HepG2 (cell line): Measurements from ENCODE around the gene CIB2. TPM values are rescaled to one million over a fixed set of nuclear protein-coding genes. Genes with fewer than 3 reads are reported as not detected.

ENCODE experiments used
- CHCHD3 ChIP-seq: sonication (generic); formaldehyde crosslinking; IDR thresholded peaks from 2 replicates; pipeline ENCODE4 v1.8.0; 2022; ENCODE audit warnings: mild to moderate bottlenecking, missing genetic modification reagents, moderate library complexity
- ELF1 ChIP-seq: sonication (generic); formaldehyde crosslinking; IDR thresholded peaks from 2 replicates; pipeline ENCODE4 v1.4.0; 2020; ENCODE audit warnings: missing genetic modification reagents
- FOXJ3 ChIP-seq: sonication (generic); formaldehyde crosslinking; IDR thresholded peaks from 2 replicates; pipeline ENCODE4 v1.4.0; 2020; ENCODE audit warnings: missing genetic modification reagents, mild to moderate bottlenecking, borderline replicate concordance
- KAT2B ChIP-seq: fragments of 150-350 bp; IDR thresholded peaks from 2 replicates; pipeline ENCODE4 v1.6.1; 2014; ENCODE audit warnings: low read depth, low read length, borderline replicate concordance
- MAF1 ChIP-seq: sonication (generic); formaldehyde crosslinking; IDR thresholded peaks from 2 replicates; pipeline ENCODE4 v1.5.0; 2020; ENCODE audit warnings: missing genetic modification reagents, borderline replicate concordance
- MEF2D ChIP-seq: sonication (generic); formaldehyde crosslinking; IDR thresholded peaks from 2 replicates; pipeline ENCODE4 v1.5.1; 2020; ENCODE audit warnings: mild to moderate bottlenecking, missing genetic modification reagents
- MEIS1 ChIP-seq: sonication (generic); formaldehyde crosslinking; IDR thresholded peaks from 2 replicates; pipeline ENCODE4 v1.9.0; 2021; ENCODE audit warnings: mild to moderate bottlenecking, missing genetic modification reagents, moderate library complexity, borderline replicate concordance
- RFXAP ChIP-seq: sonication (generic); formaldehyde crosslinking; IDR thresholded peaks from 2 replicates; pipeline ENCODE4 v1.4.0; 2020; ENCODE audit warnings: missing genetic modification reagents, borderline replicate concordance
- THAP8 ChIP-seq: sonication (generic); formaldehyde crosslinking; IDR thresholded peaks from 2 replicates; pipeline ENCODE4 v1.5.1; 2020; ENCODE audit warnings: missing genetic modification reagents, mild to moderate bottlenecking, borderline replicate concordance
- TOPORS ChIP-seq: sonication (generic); formaldehyde crosslinking; IDR thresholded peaks from 2 replicates; pipeline ENCODE4 v1.8.0; 2023; ENCODE audit warnings: mild to moderate bottlenecking, missing genetic modification reagents
- U2AF1 ChIP-seq: fragments of 200-400 bp; formaldehyde crosslinking; optimal IDR thresholded peaks from 2 replicates; pipeline ENCODE3; 2017; ENCODE audit warnings: mild to moderate bottlenecking, low read depth, low read length
- UBTF ChIP-seq: sonication (generic); formaldehyde crosslinking; IDR thresholded peaks from 2 replicates; pipeline ENCODE4 v1.4.0; 2020; ENCODE audit warnings: mild to moderate bottlenecking, missing genetic modification reagents
- WIZ ChIP-seq: sonication (generic); formaldehyde crosslinking; IDR thresholded peaks from 2 replicates; pipeline ENCODE4 v1.5.1; 2020; ENCODE audit warnings: mild to moderate bottlenecking, missing genetic modification reagents
- YY1 ChIP-seq: IDR thresholded peaks from 2 replicates; pipeline ENCODE4 v1.6.1; 2011; ENCODE audit warnings: low read length, low read depth, moderate library complexity, mild to moderate bottlenecking; ENCODE audit not compliant: insufficient read depth, insufficient replicate concordance
- ZNF235 ChIP-seq: sonication (generic); formaldehyde crosslinking; IDR thresholded peaks from 2 replicates; pipeline ENCODE4 v1.8.1; 2023; ENCODE audit warnings: mild to moderate bottlenecking, missing genetic modification reagents, borderline replicate concordance
- ZNF329 ChIP-seq: sonication (generic); formaldehyde crosslinking; IDR thresholded peaks from 2 replicates; pipeline ENCODE4 v1.9.0; 2021; ENCODE audit warnings: low read depth, mild to moderate bottlenecking, missing genetic modification reagents
- ZNF383 ChIP-seq: sonication (generic); formaldehyde crosslinking; IDR thresholded peaks from 2 replicates; pipeline ENCODE4 v1.4.0; 2020; ENCODE audit warnings: missing genetic modification reagents, mild to moderate bottlenecking, borderline replicate concordance
- ZNF546 ChIP-seq: sonication (generic); formaldehyde crosslinking; conservative IDR thresholded peaks from 2 replicates; pipeline ENCODE4 v1.8.1; 2023; ENCODE audit warnings: mild to moderate bottlenecking, missing genetic modification reagents
- ZNF570 ChIP-seq: sonication (generic); formaldehyde crosslinking; IDR thresholded peaks from 2 replicates; pipeline ENCODE4 v1.4.0; 2020; ENCODE audit warnings: mild to moderate bottlenecking, missing genetic modification reagents, borderline replicate concordance
- ZNF660 ChIP-seq: sonication (generic); formaldehyde crosslinking; IDR thresholded peaks from 2 replicates; pipeline ENCODE4 v1.5.1; 2020; ENCODE audit warnings: mild to moderate bottlenecking, low read depth, missing genetic modification reagents, borderline replicate concordance
- polyA plus RNA-seq, 8 experiments: library from polyadenylated mRNA; depleted of rRNA in 3 of 8; stranded (reverse) in 7 of 8; unstranded in 1 of 8; fragments of >200 nt; fragmentation: Illumina TruSeq in 4 of 8; extraction: Trizol in 4 of 8; gene quantifications; 2 replicates each; pipeline versions ENCODE4 v1.2.1 to v1.2.3, GENCODE V29; 2011 to 2016; ENCODE audit warnings: low read depth in 4 of 8, missing spikeins in 1 of 8, mixed read lengths in 1 of 8; ENCODE audit not compliant: insufficient read depth in 1 of 8
- total RNA-seq, 5 experiments: library from RNA; depleted of rRNA; stranded (reverse); fragments of >200 nt; fragmentation: Illumina TruSeq; extraction: Trizol; gene quantifications; 2 replicates each; pipeline ENCODE4 v1.2.3, GENCODE V29; 2016; ENCODE audit warnings: low read depth in 1 of 5
- TF ChIP-seq, protein P1 (sequence below): sonication (generic); formaldehyde crosslinking; conservative IDR thresholded peaks from 2 replicates; pipeline ENCODE4 v1.4.0; 2020; ENCODE audit warnings: missing genetic modification reagents
- TF ChIP-seq, protein P2 (sequence below): sonication (generic); formaldehyde crosslinking; conservative IDR thresholded peaks from 2 replicates; pipeline ENCODE4 v1.8.1; 2023; ENCODE audit warnings: missing genetic modification reagents

Gene CIB2
- total and polyA plus RNA-seq, 2 of the 13 experiments (the other 11 are each of a cell fraction or from before 2014, with no cell fraction given), result 1.4 to 1.5 TPM

GRCh38 chr15:78149068-78149804 is 18.0 kb upstream of the CIB2 start, which contains the start of gene IDH3A (continued):
- TF ChIP-seq ZNF660 (CRISPR knock-in tag) (no peak), RFXAP (CRISPR knock-in tag) (0 out of 2 replicates have a peak, but pooled peaks have one; percentile 46), ZNF235 (CRISPR knock-in tag) (no peak), MAF1 (CRISPR knock-in tag) (0 out of 2 replicates have a peak, but pooled peaks have one; percentile 37), YY1 (peak; percentile 25), MEIS1 (CRISPR knock-in tag) (no peak), FOXJ3 (CRISPR knock-in tag) (no peak), UBTF (CRISPR knock-in tag) (peak; percentile 90; the same call in 1 of the 2 replicates), KAT2B (no peak), WIZ (no peak), MEF2D (CRISPR knock-in tag) (0 out of 2 replicates have a peak, but pooled peaks have one; percentile 19), ELF1 (CRISPR knock-in tag) (peak; percentile 90), ZNF383 (CRISPR knock-in tag) (no peak), ZNF570 (no peak), THAP8 (CRISPR knock-in tag) (no peak), ZNF329 (peak; percentile 29; the same call in 1 of the 2 replicates), TOPORS (CRISPR knock-in tag) (no peak), U2AF1 (no peak), ZNF546 (CRISPR knock-in tag) (no peak), CHCHD3 (CRISPR knock-in tag) (peak; percentile 57; the same call in 1 of the 2 replicates)
- TF ChIP-seq, protein P1, sequence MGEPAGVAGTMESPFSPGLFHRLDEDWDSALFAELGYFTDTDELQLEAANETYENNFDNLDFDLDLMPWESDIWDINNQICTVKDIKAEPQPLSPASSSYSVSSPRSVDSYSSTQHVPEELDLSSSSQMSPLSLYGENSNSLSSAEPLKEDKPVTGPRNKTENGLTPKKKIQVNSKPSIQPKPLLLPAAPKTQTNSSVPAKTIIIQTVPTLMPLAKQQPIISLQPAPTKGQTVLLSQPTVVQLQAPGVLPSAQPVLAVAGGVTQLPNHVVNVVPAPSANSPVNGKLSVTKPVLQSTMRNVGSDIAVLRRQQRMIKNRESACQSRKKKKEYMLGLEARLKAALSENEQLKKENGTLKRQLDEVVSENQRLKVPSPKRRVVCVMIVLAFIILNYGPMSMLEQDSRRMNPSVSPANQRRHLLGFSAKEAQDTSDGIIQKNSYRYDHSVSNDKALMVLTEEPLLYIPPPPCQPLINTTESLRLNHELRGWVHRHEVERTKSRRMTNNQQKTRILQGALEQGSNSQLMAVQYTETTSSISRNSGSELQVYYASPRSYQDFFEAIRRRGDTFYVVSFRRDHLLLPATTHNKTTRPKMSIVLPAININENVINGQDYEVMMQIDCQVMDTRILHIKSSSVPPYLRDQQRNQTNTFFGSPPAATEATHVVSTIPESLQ, result no peak
- TF ChIP-seq, protein P2, sequence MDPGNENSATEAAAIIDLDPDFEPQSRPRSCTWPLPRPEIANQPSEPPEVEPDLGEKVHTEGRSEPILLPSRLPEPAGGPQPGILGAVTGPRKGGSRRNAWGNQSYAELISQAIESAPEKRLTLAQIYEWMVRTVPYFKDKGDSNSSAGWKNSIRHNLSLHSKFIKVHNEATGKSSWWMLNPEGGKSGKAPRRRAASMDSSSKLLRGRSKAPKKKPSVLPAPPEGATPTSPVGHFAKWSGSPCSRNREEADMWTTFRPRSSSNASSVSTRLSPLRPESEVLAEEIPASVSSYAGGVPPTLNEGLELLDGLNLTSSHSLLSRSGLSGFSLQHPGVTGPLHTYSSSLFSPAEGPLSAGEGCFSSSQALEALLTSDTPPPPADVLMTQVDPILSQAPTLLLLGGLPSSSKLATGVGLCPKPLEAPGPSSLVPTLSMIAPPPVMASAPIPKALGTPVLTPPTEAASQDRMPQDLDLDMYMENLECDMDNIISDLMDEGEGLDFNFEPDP (CRISPR knock-in tag), result no peak
